ENCODE measurements around the gene MUC12. TPM values are rescaled to one million over a fixed set of nuclear protein-coding genes. Genes with fewer than 3 reads are reported as not detected.
"Not testable (repeated sequence)": the region's sequence is repeated elsewhere in the genome, so short reads cannot be mapped to it uniquely, and the experiment has no call there.

Gene MUC12
- total RNA-seq, 1 donor from 2014 or later = 1.5 TPM

GRCh38 chr7:101018271-101019167, 49.2 kb downstream of the MUC12 start:
- intact Hi-C loops (cut with micrococcal nuclease) = no loop called here
- Mint-ChIP-seq H3K27ac (peak overlapping the region; percentile 87), H3K4me3 (peak overlapping the region; percentile 53), H3K9me3 (no peaks in the 10 kb centered on the region), H3K4me1 (peaks cover 21% of the 10 kb centered on the region), H3K36me3 (ENCODE audit: low read depth) (no peaks in the 10 kb centered on the region), H3K27me3 (peaks cover 3% of the 10 kb centered on the region)
- DNase-seq = peak; percentile 59

- DNase-seq = no peak
- Mint-ChIP-seq H3K9me3 (no peaks in the 10 kb centered on the region), H3K4me3 (no peak overlapping the region), H3K27ac (no peak overlapping the region), H3K4me1 (peaks cover 21% of the 10 kb centered on the region), H3K27me3 (peaks cover 3% of the 10 kb centered on the region), H3K36me3 (ENCODE audit: low read depth) (no peaks in the 10 kb centered on the region)
- intact Hi-C loops (cut with micrococcal nuclease) = no loop called here
Measured at GRCh38 chr7:101020444-101020843, 51.1 kb downstream of the MUC12 start.

- Mint-ChIP-seq H3K36me3 (ENCODE audit: low read depth) (no peaks in the 10 kb centered on the region), H3K4me3 (no peak overlapping the region), H3K9me3 (no peaks in the 10 kb centered on the region), H3K4me1 (peaks cover 14% of the 10 kb centered on the region), H3K27me3 (peaks cover 3% of the 10 kb centered on the region), H3K27ac (no peak overlapping the region)
- DNase-seq = no peak
- intact Hi-C loops (cut with micrococcal nuclease) = no loop called here
Measured at GRCh38 chr7:101021703-101022102, 52.3 kb downstream of the MUC12 start.

GRCh38 chr7:101023839-101024238, 54.5 kb downstream of the MUC12 start:
- no peak for DNase-seq
- Mint-ChIP-seq H3K4me3 (no peak overlapping the region), H3K27ac (no peak overlapping the region), H3K27me3 (peaks cover 6% of the 10 kb centered on the region), H3K36me3 (ENCODE audit: low read depth) (no peaks in the 10 kb centered on the region), H3K4me1 (peaks cover 3% of the 10 kb centered on the region), H3K9me3 (no peaks in the 10 kb centered on the region)
- intact Hi-C loops (cut with micrococcal nuclease) = no loop called here

GRCh38 chr7:101031082-101031481, 61.7 kb downstream of the MUC12 start:
- no peak for DNase-seq
- no peaks in the 10 kb centered on the region for H3K9me3 Mint-ChIP-seq
- no peak overlapping the region for H3K4me3 Mint-ChIP-seq
- H3K36me3 Mint-ChIP-seq (ENCODE audit: low read depth) = no peaks in the 10 kb centered on the region
- H3K27ac Mint-ChIP-seq = no peak overlapping the region
- intact Hi-C loops (cut with micrococcal nuclease) = no loop called here
- no peaks in the 10 kb centered on the region for H3K4me1 Mint-ChIP-seq
- H3K27me3 Mint-ChIP-seq = peaks cover 8% of the 10 kb centered on the region

GRCh38 chr7:101035941-101036340, 66.6 kb downstream of the MUC12 start:
- no peaks in the 10 kb centered on the region for H3K4me1 Mint-ChIP-seq
- H3K9me3 Mint-ChIP-seq = no peaks in the 10 kb centered on the region
- no peak overlapping the region for H3K4me3 Mint-ChIP-seq
- H3K36me3 Mint-ChIP-seq (ENCODE audit: low read depth) = no peaks in the 10 kb centered on the region
- intact Hi-C loops (cut with micrococcal nuclease) = no loop called here
- no peak overlapping the region for H3K27ac Mint-ChIP-seq
- DNase-seq = no peak
- peaks cover 3% of the 10 kb centered on the region for H3K27me3 Mint-ChIP-seq

GRCh38 chr7:101041283-101041682, 71.9 kb downstream of the MUC12 start:
- H3K36me3 Mint-ChIP-seq (ENCODE audit: low read depth); H3K4me3 Mint-ChIP-seq; DNase-seq; intact Hi-C loops (cut with micrococcal nuclease); H3K27me3 Mint-ChIP-seq; H3K27ac Mint-ChIP-seq; H3K4me1 Mint-ChIP-seq; H3K9me3 Mint-ChIP-seq: not testable (repeated sequence)

- Mint-ChIP-seq H3K4me1 (peaks cover 2% of the 10 kb centered on the region), H3K27me3 (peaks cover 25% of the 10 kb centered on the region), H3K9me3 (no peaks in the 10 kb centered on the region), H3K4me3 (no peak overlapping the region), H3K27ac (no peak overlapping the region), H3K36me3 (ENCODE audit: low read depth) (no peaks in the 10 kb centered on the region)
- intact Hi-C loops (cut with micrococcal nuclease) = no loop called here
- DNase-seq = peak; percentile 89
Measured at GRCh38 chr7:101058355-101058754, 89.0 kb downstream of the MUC12 start.

- H3K36me3 Mint-ChIP-seq (ENCODE audit: low read depth) = no peaks in the 10 kb centered on the region
- no peak overlapping the region for H3K4me3 Mint-ChIP-seq
- H3K9me3 Mint-ChIP-seq = no peaks in the 10 kb centered on the region
- no peak for DNase-seq
- no peak overlapping the region for H3K27ac Mint-ChIP-seq
- peaks cover 2% of the 10 kb centered on the region for H3K4me1 Mint-ChIP-seq
- peaks cover 27% of the 10 kb centered on the region for H3K27me3 Mint-ChIP-seq
- intact Hi-C loops (cut with micrococcal nuclease) = loop anchor here (1.0 kb wide), 2 partner anchors 93 to 162 kb away; no protein-coding TSS in a partner anchor
Measured at GRCh38 chr7:101059620-101059942, 90.2 kb downstream of the MUC12 start.

- Mint-ChIP-seq H3K27me3 (peaks cover 24% of the 10 kb centered on the region), H3K4me3 (no peak overlapping the region), H3K4me1 (peaks cover 2% of the 10 kb centered on the region), H3K36me3 (ENCODE audit: low read depth) (no peaks in the 10 kb centered on the region), H3K27ac (no peak overlapping the region), H3K9me3 (no peaks in the 10 kb centered on the region)
- no peak for DNase-seq
- intact Hi-C loops (cut with micrococcal nuclease) = no loop called here
Measured at GRCh38 chr7:101060992-101061391, 91.6 kb downstream of the MUC12 start.

- H3K27ac Mint-ChIP-seq; H3K4me1 Mint-ChIP-seq; H3K36me3 Mint-ChIP-seq (ENCODE audit: low read depth); H3K9me3 Mint-ChIP-seq; DNase-seq; intact Hi-C loops (cut with micrococcal nuclease); H3K4me3 Mint-ChIP-seq: not testable (repeated sequence)
- peaks cover 20% of the 10 kb centered on the region for H3K27me3 Mint-ChIP-seq
Measured at GRCh38 chr7:101064176-101064550, 94.8 kb downstream of the MUC12 start.

- intact Hi-C loops (cut with micrococcal nuclease); H3K9me3 Mint-ChIP-seq; H3K27ac Mint-ChIP-seq; DNase-seq; H3K36me3 Mint-ChIP-seq (ENCODE audit: low read depth); H3K4me1 Mint-ChIP-seq; H3K4me3 Mint-ChIP-seq: not testable (repeated sequence)
- peaks cover 16% of the 10 kb centered on the region for H3K27me3 Mint-ChIP-seq
Measured at GRCh38 chr7:101065162-101065561, 95.8 kb downstream of the MUC12 start.

GRCh38 chr7:101066141-101066832, 96.9 kb downstream of the MUC12 start:
- Mint-ChIP-seq H3K27me3 (peaks cover 16% of the 10 kb centered on the region), H3K4me3 (no peak overlapping the region), H3K27ac (no peak overlapping the region), H3K4me1 (no peaks in the 10 kb centered on the region), H3K9me3 (no peaks in the 10 kb centered on the region), H3K36me3 (ENCODE audit: low read depth) (no peaks in the 10 kb centered on the region)
- intact Hi-C loops (cut with micrococcal nuclease) = no loop called here
- DNase-seq = no peak

GRCh38 chr7:101066833-101067177, 97.4 kb downstream of the MUC12 start:
- H3K27me3 Mint-ChIP-seq = peaks cover 20% of the 10 kb centered on the region
- H3K9me3 Mint-ChIP-seq = no peaks in the 10 kb centered on the region
- H3K4me3 Mint-ChIP-seq = no peak overlapping the region
- no peak overlapping the region for H3K27ac Mint-ChIP-seq
- H3K4me1 Mint-ChIP-seq = no peaks in the 10 kb centered on the region
- no peaks in the 10 kb centered on the region for H3K36me3 Mint-ChIP-seq (ENCODE audit: low read depth)
- DNase-seq = no peak
- intact Hi-C loops (cut with micrococcal nuclease) = no loop called here
